HUES64 (cell line): ENCODE results near the gene BCL10.

ENCODE experiments used
- H3K27ac ChIP-seq: 2 replicates; pipeline ENCODE4 v1.7.0; 2013; ENCODE audit warnings: low read depth, low read length, inconsistent platforms
- H3K27me3 ChIP-seq: 2 replicates; pipeline ENCODE4 v1.6.1; 2013; ENCODE audit warnings: mild to moderate bottlenecking, low read length; ENCODE audit not compliant: insufficient read depth
- H3K36me3 ChIP-seq: 2 replicates; pipeline ENCODE4 v1.6.1; 2013; ENCODE audit warnings: mild to moderate bottlenecking, low read length; ENCODE audit not compliant: insufficient read depth
- H3K4me1 ChIP-seq: 2 replicates; pipeline ENCODE4 v1.6.1; 2013; ENCODE audit warnings: mild to moderate bottlenecking, low read length, moderate library complexity; ENCODE audit not compliant: insufficient read depth
- H3K4me3 ChIP-seq: 2 replicates; pipeline ENCODE4 v1.5.1; 2013; ENCODE audit warnings: mild to moderate bottlenecking, low read length, moderate library complexity
- H3K9ac ChIP-seq: 2 replicates; pipeline ENCODE4 v1.6.1; 2013; ENCODE audit warnings: mild to moderate bottlenecking, low read depth, low read length
- H3K9me3 ChIP-seq: 2 replicates; pipeline ENCODE4 v1.6.1; 2013; ENCODE audit warnings: low read depth, low read length; ENCODE audit not compliant: insufficient read depth

BCL10 gene

GRCh38 chr1:85216697-85217096 is 59.7 kb downstream of the BCL10 start:
- H3K9me3 ChIP-seq = no peaks in the 10 kb centered on the region
- peaks cover 13% of the 10 kb centered on the region for H3K4me1 ChIP-seq
- H3K36me3 ChIP-seq = no peaks in the 10 kb centered on the region
- no peak overlapping the region for H3K9ac ChIP-seq
- H3K27ac ChIP-seq = no peak overlapping the region
- H3K4me3 ChIP-seq = no peak overlapping the region
- no peaks in the 10 kb centered on the region for H3K27me3 ChIP-seq
